Measurements from ENCODE around the gene KIR2DL4.
"Not testable (repeated sequence)": the region's sequence is repeated elsewhere in the genome, so short reads cannot be mapped to it uniquely, and the experiment has no call there.

The KIR2DL4 gene

DNA sequence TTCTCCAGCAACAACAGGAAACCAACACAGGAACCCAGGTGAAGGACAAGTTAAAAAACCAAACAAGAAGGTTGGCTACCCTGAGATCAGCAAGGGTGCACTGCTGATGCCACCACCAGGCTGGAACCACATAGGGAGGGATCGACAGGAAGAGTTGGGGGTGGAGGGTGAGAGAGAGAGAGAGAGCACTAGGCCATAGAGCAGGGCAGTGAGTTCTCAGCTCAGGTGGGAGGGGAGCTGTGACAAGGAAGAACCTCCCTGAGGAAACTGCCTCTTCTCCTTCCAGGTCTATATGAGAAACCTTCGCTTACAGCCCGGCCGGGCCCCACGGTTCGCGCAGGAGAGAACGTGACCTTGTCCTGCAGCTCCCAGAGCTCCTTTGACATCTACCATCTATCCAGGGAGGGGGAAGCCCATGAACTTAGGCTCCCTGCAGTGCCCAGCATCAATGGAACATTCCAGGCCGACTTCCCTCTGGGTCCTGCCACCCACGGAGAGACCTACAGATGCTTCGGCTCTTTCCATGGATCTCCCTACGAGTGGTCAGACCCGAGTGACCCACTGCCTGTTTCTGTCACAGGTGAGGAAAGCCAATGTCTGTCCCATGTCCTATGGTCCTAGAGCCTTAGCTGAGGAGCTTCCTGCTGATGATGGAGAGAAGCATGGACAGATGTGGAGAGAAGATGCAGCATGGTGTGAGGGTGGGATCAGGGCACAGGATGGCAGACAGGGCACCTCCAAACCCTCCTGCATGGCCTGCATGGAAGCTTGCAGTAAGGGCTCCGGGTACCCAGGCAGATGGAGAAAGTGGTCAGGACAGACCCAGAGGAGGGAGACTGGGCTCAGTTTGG lies 2.5 kb downstream of the KIR2DL4 start:
- no peak for DNase-seq

- no peak for DNase-seq
Observed at GRCh38 chr19:54806516-54806838, 3.1 kb downstream of the KIR2DL4 start.

DNA sequence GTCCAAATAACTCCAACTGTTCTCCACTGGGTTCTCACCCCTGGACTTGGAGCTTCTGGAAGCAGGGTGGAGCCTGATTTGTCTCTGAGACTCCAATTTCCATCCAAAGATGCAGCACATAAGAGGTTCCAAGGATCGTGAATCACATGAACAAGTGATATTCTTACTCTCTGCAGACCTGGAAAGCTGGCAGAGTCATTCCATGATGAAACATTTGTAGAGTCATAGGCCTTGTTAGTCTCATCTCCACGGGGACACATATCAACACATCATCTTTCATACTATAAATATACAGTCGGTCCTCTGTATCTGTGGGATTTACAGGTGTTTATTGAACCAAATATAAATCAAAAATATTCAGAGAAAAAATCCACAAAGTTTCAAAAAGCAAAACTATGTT lies 11.2 kb downstream of the KIR2DL4 start:
- not testable (repeated sequence) for DNase-seq

- DNase-seq: not testable (repeated sequence)
Observed at GRCh38 chr19:54816251-54816650, 12.8 kb downstream of the KIR2DL4 start, which contains the start of gene KIR3DL1. KIR3DL1 (plus strand) TSS chr19:54816468.

GRCh38 chr19:54817670-54818536 lies 14.5 kb downstream of the KIR2DL4 start:
- DNase-seq: no peak

DNA sequence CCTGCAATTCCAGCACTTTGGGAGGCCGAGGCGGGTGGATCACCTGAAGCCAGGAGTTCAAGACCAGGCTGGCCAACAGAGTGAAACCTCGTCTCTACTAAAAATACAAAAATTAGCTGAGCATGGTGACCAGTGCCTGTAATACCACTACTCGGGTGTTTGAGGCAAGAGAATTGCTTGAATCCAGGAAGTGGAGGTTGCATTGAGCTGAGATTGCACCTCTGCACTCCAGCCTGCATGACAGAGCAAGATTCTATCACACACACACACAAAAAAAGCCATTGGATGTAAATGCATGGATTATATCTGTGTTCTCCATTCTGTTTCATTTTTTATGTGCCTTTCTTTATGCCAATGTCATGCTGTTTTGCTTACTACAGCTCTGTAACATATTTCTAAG lies 21.0 kb downstream of the KIR2DL4 start:
- DNase-seq: not testable (repeated sequence)

- not testable (repeated sequence) for DNase-seq
Observed at GRCh38 chr19:54825326-54825725, 21.9 kb downstream of the KIR2DL4 start.

GRCh38 chr19:54828064-54828463 lies 24.7 kb downstream of the KIR2DL4 start:
- DNase-seq: not testable (repeated sequence)

DNA sequence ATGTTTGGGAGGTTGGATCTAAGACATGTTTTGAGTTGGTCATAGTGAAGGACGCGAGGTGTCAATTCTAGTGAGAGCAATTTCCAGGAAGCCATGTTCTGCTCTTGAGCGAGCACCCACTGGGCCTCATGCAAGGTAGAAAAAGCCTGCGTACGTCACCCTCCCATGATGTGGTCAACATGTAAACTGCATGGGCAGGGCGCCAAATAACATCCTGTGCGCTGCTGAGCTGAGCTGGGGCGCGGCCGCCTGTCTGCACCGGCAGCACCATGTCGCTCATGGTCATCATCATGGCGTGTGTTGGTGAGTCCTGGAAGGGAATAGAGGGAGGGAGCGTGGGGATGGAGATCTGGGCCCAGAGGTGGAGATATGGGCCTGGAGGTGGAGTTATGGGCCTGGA lies 29.1 kb downstream of the KIR2DL4 start, which contains the start of gene KIR2DS4:
KIR2DS4 (plus strand) TSS at position 181 of the 400 bp plus-strand sequence.
- not testable (repeated sequence) for DNase-seq

GRCh38 chr19:54835126-54835525 lies 31.7 kb downstream of the KIR2DL4 start:
- DNase-seq: not testable (repeated sequence)

- not testable (repeated sequence) for DNase-seq
Observed at GRCh38 chr19:54837522-54837921, 34.1 kb downstream of the KIR2DL4 start.

DNA sequence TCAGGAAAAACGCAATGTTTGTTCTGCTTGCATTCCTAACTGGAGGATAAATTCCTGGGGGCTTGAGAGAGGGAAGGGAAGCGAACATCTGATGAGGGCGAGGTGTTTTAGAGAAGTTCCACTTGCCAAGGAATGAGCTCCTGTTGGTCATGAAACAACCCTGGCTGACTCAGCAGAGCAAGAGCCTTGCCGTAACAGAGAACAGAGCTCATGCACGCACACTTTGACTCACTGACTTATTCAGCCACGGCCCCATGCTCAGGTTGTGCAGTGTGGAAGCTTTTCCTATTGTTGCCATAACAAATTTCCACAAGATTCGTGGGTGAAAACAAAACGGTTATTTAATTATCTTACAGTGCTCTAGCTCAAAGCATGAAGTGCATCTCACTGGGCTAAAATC lies 39.8 kb downstream of the KIR2DL4 start:
- not testable (repeated sequence) for DNase-seq

DNA sequence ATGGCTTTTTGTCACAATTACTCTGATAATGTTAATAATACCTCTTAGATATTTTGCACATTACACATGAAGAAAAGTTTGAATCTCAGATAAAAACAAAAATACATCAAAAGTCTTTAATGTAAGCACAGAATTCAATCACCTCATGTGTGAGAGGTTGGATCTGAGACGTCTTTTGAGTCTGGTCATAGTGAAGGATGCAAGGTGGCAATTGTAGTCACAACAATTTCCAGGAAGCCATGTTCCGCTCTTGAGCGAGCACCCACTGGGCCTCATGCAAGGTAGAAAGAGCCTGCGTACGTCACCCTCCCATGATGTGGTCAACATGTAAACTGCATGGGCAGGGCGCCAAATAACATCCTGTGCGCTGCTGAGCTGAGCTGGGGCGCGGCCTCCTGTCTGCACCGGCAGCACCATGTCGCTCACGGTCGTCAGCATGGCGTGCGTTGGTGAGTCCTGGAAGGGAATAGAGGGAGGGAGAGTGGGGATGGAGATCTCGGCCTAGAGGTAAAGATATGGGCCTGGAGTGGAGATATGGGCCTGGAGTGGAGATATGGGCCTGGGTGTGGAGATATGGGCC lies 46.7 kb downstream of the KIR2DL4 start, which contains the start of gene KIR3DL2:
KIR3DL2 (plus strand) TSS at position 383 of the 580 bp plus-strand sequence; CDS start at position 416, 33 bp downstream.
- DNase-seq: not testable (repeated sequence)

GRCh38 chr19:54850930-54851329 lies 47.5 kb downstream of the KIR2DL4 start:
- no peak for DNase-seq

GRCh38 chr19:54851353-54851752 lies 47.9 kb downstream of the KIR2DL4 start:
- DNase-seq: no peak

DNA sequence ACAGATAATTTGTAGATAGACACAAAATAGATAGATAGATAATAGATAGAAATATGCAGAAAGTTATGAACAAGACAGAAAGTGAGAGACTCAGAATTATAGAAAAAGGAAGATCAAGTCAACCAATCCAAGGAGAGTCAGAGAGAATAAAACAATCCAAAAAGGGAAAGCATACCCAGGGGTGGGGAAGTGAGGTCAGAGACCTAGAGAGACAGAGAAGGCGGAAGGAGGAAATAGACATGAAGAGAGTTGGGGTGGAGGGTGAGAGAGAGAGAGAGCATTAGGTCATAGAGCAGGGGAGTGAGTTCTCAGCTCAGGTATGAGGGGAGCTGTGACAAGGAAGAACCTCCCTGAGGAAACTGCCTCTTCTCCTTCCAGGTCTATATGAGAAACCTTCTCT lies 51.8 kb downstream of the KIR2DL4 start:
- not testable (repeated sequence) for DNase-seq

GRCh38 chr19:54858476-54858875 lies 55.1 kb downstream of the KIR2DL4 start:
- not testable (repeated sequence) for DNase-seq

- not testable (repeated sequence) for DNase-seq
Observed at GRCh38 chr19:54859421-54859820, 56.0 kb downstream of the KIR2DL4 start.

DNA sequence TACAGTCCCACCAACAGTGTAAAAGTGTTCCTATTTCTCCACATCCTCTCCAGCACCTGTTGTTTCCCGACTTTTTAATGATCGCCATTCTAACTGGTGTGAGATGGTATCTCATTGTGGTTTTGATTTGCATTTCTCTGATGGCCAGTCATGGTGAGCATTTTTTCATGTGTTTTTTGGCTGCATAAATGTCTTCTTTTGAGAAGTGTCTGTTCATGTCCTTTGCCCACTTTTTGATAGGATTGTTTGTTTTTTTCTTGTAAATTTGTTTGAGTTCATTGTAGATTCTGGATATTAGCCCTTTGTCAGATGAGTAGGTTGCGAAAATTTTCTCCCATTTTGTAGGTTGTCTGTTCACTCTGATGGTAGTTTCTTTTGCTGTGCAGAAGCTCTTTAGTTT lies 60.0 kb downstream of the KIR2DL4 start:
- DNase-seq: not testable (repeated sequence)
